ENCODE measurements around the gene C1orf232.
A peak's percentile ranks its signal among the peaks of the same experiment; 100 is the strongest.

The C1orf232 gene

GRCh38 chr1:26158908-26159742 is 9.6 kb downstream of the C1orf232 start, which contains the start of gene FAM110D:
TSS of gene FAM110D (plus strand) at chr1:26159079. CDS start at chr1:26161292, 2,213 bp downstream.
- no peak for DNase-seq (ENCODE audit: low spot score)
- Histone ChIP-seq H3K4me1 (ENCODE audit: insufficient read depth, poor library complexity, severe bottlenecking) (peaks cover 5% of the 10 kb centered on the region), H3K36me3 (ENCODE audit: low read depth) (no peaks in the 10 kb centered on the region), H3K27me3 (ENCODE audit: insufficient read depth, poor library complexity, severe bottlenecking) (peaks cover 5% of the 10 kb centered on the region), H3K27ac (ENCODE audit: poor library complexity, severe bottlenecking) (no peak within 1 kb of the TSS), H3K9me3 (ENCODE audit: severe bottlenecking) (no peaks in the 10 kb centered on the region), H3K4me3 (ENCODE audit: severe bottlenecking) (no peak within 1 kb of the TSS)
- TF ChIP-seq, protein P1, sequence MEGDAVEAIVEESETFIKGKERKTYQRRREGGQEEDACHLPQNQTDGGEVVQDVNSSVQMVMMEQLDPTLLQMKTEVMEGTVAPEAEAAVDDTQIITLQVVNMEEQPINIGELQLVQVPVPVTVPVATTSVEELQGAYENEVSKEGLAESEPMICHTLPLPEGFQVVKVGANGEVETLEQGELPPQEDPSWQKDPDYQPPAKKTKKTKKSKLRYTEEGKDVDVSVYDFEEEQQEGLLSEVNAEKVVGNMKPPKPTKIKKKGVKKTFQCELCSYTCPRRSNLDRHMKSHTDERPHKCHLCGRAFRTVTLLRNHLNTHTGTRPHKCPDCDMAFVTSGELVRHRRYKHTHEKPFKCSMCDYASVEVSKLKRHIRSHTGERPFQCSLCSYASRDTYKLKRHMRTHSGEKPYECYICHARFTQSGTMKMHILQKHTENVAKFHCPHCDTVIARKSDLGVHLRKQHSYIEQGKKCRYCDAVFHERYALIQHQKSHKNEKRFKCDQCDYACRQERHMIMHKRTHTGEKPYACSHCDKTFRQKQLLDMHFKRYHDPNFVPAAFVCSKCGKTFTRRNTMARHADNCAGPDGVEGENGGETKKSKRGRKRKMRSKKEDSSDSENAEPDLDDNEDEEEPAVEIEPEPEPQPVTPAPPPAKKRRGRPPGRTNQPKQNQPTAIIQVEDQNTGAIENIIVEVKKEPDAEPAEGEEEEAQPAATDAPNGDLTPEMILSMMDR (IDR thresholded peaks at IDR 0.05; ENCODE audit: poor library complexity, severe bottlenecking), result no peak
- ATAC-seq (ENCODE audit: low read depth), result no peak

DNA sequence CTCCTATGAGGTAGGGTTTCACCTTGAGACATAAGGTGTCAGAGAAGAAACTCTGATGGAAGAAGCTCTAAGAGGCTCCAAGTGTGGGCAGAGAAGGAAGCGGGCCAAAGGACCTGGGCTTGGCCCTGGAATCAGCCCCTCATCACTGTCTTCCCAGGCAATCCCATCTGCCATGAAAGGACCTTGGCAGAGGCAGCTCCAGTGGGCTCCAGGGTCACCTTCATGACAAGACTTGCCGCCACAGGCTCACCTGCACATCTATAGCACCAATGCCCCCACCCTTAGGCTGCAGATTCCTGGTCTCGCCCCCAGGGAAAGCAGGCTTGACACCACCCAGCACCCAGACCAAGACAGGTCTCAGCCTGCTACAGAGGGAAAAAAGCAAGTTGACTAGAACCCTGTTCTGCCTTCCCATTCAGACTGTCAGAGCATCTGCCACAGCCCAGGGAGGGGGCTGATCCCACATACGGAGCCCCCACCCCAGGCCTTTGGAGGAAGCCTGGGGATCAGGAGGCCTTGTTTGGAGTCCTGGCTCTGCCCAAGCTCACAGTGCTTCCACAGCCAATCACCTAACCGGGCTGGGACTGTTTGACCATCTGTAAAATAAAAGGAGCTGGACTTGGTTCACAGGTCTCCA is 10.4 kb downstream of the C1orf232 start:
- Histone ChIP-seq H3K9me3 (ENCODE audit: severe bottlenecking) (no peaks in the 10 kb centered on the region), H3K27ac (ENCODE audit: poor library complexity, severe bottlenecking) (no peak overlapping the region), H3K36me3 (ENCODE audit: low read depth) (no peaks in the 10 kb centered on the region), H3K4me3 (ENCODE audit: severe bottlenecking) (no peak overlapping the region), H3K27me3 (ENCODE audit: insufficient read depth, poor library complexity, severe bottlenecking) (peaks cover 5% of the 10 kb centered on the region), H3K4me1 (ENCODE audit: insufficient read depth, poor library complexity, severe bottlenecking) (peaks cover 5% of the 10 kb centered on the region)
- DNase-seq (ENCODE audit: low spot score) (no peak), ATAC-seq (ENCODE audit: low read depth) (no peak)
- TF ChIP-seq, protein P1 (IDR thresholded peaks at IDR 0.05; ENCODE audit: poor library complexity, severe bottlenecking), result no peak

GRCh38 chr1:26156285-26157038 is 12.3 kb downstream of the C1orf232 start:
- TF ChIP-seq, protein P1 (IDR thresholded peaks at IDR 0.05; ENCODE audit: poor library complexity, severe bottlenecking), result no peak
- peaks cover 5% of the 10 kb centered on the region for H3K4me1 ChIP-seq (ENCODE audit: insufficient read depth, poor library complexity, severe bottlenecking)
- H3K27ac ChIP-seq (ENCODE audit: poor library complexity, severe bottlenecking), result no peak overlapping the region
- H3K9me3 ChIP-seq (ENCODE audit: severe bottlenecking), result no peaks in the 10 kb centered on the region
- DNase-seq (ENCODE audit: low spot score), result no peak
- H3K27me3 ChIP-seq (ENCODE audit: insufficient read depth, poor library complexity, severe bottlenecking), result no peaks in the 10 kb centered on the region
- peak; percentile 29; the same call in 2 of the 3 replicates for ATAC-seq (ENCODE audit: low read depth)
- H3K36me3 ChIP-seq (ENCODE audit: low read depth), result no peaks in the 10 kb centered on the region
- no peak overlapping the region for H3K4me3 ChIP-seq (ENCODE audit: severe bottlenecking)

GRCh38 chr1:26155370-26156284 is 13.1 kb downstream of the C1orf232 start:
- DNase-seq (ENCODE audit: low spot score), result no peak
- H3K9me3 ChIP-seq (ENCODE audit: severe bottlenecking), result no peaks in the 10 kb centered on the region
- TF ChIP-seq, protein P1 (IDR thresholded peaks at IDR 0.05; ENCODE audit: poor library complexity, severe bottlenecking), result no peak
- H3K4me3 ChIP-seq (ENCODE audit: severe bottlenecking), result no peak overlapping the region
- no peak for ATAC-seq (ENCODE audit: low read depth)
- peaks cover 5% of the 10 kb centered on the region for H3K4me1 ChIP-seq (ENCODE audit: insufficient read depth, poor library complexity, severe bottlenecking)
- H3K27ac ChIP-seq (ENCODE audit: poor library complexity, severe bottlenecking), result no peak overlapping the region
- no peaks in the 10 kb centered on the region for H3K27me3 ChIP-seq (ENCODE audit: insufficient read depth, poor library complexity, severe bottlenecking)
- H3K36me3 ChIP-seq (ENCODE audit: low read depth), result no peaks in the 10 kb centered on the region
